ENCODE data around the gene SMCO4.

The SMCO4 gene

GRCh38 chr11:93518081-93518480 is 25.1 kb downstream of the SMCO4 start:
- ChIA-PET CTCF (no interaction called here), POLR2A (no interaction called here)
- TF ChIP-seq ARNT (IDR thresholded peaks at IDR 0.05): no peak
- TF ChIP-seq FOXK2 (IDR thresholded peaks at IDR 0.05): no peak
- TF ChIP-seq ZNF384 (IDR thresholded peaks at IDR 0.05): no peak
- no peak for TF ChIP-seq SUZ12 (IDR thresholded peaks at IDR 0.05)
- TF ChIP-seq CTBP1 (IDR thresholded peaks at IDR 0.05; ENCODE audit: borderline replicate concordance): no peak
- TF ChIP-seq HDGF (IDR thresholded peaks at IDR 0.05; ENCODE audit: borderline replicate concordance): no peak
- TF ChIP-seq L3MBTL2 (conservative IDR thresholded peaks at IDR 0.05): no peak
- no peak for TF ChIP-seq FOXA1 (IDR thresholded peaks at IDR 0.05)
- TF ChIP-seq ELF4 (IDR thresholded peaks at IDR 0.05): no peak
- TF ChIP-seq FOXM1 (IDR thresholded peaks at IDR 0.05; ENCODE audit: borderline replicate concordance): no peak
- no peak for TF ChIP-seq BHLHE40 (IDR thresholded peaks at IDR 0.05; ENCODE audit: borderline replicate concordance)
- TF ChIP-seq, protein P1, sequence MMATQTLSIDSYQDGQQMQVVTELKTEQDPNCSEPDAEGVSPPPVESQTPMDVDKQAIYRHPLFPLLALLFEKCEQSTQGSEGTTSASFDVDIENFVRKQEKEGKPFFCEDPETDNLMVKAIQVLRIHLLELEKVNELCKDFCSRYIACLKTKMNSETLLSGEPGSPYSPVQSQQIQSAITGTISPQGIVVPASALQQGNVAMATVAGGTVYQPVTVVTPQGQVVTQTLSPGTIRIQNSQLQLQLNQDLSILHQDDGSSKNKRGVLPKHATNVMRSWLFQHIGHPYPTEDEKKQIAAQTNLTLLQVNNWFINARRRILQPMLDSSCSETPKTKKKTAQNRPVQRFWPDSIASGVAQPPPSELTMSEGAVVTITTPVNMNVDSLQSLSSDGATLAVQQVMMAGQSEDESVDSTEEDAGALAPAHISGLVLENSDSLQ (IDR thresholded peaks at IDR 0.05): no peak
- TF ChIP-seq NFRKB (IDR thresholded peaks at IDR 0.05): no peak
- no peak for DNase-seq (ENCODE audit: extremely low spot score)

- DNase-seq (ENCODE audit: extremely low spot score): no peak
- no peak for TF ChIP-seq LEF1 (IDR thresholded peaks at IDR 0.05; ENCODE audit: borderline replicate concordance)
- no peak for TF ChIP-seq CTBP1 (IDR thresholded peaks at IDR 0.05; ENCODE audit: borderline replicate concordance)
- no peak for TF ChIP-seq TARDBP (IDR thresholded peaks at IDR 0.05)
- no peak for TF ChIP-seq ELF4 (IDR thresholded peaks at IDR 0.05)
- TF ChIP-seq ZNF384 (IDR thresholded peaks at IDR 0.05): no peak
- TF ChIP-seq SUZ12 (IDR thresholded peaks at IDR 0.05): no peak
- TF ChIP-seq NFRKB (IDR thresholded peaks at IDR 0.05): no peak
- TF ChIP-seq HDGF (IDR thresholded peaks at IDR 0.05; ENCODE audit: borderline replicate concordance): no peak
- TF ChIP-seq ARNT (IDR thresholded peaks at IDR 0.05): no peak
- TF ChIP-seq FOXM1 (IDR thresholded peaks at IDR 0.05; ENCODE audit: borderline replicate concordance): no peak
- ChIA-PET CTCF (no interaction called here), POLR2A (no interaction called here)
These were observed 25.6 kb downstream of the SMCO4 start for GRCh38 chr11:93517611-93518010.

- CTCF ChIA-PET: no interaction called here
- no peak for TF ChIP-seq L3MBTL2 (conservative IDR thresholded peaks at IDR 0.05)
- no peak for TF ChIP-seq NFRKB (IDR thresholded peaks at IDR 0.05)
- TF ChIP-seq ELF4 (IDR thresholded peaks at IDR 0.05): no peak
- no peak for TF ChIP-seq LEF1 (IDR thresholded peaks at IDR 0.05; ENCODE audit: borderline replicate concordance)
- DNase-seq (ENCODE audit: extremely low spot score): no peak
- POLR2A ChIA-PET: no interaction called here
These were observed 26.1 kb downstream of the SMCO4 start for GRCh38 chr11:93517041-93517440.

GRCh38 chr11:93515441-93516025 is 27.7 kb downstream of the SMCO4 start:
- POLR2A ChIA-PET: no interaction called here

DNA sequence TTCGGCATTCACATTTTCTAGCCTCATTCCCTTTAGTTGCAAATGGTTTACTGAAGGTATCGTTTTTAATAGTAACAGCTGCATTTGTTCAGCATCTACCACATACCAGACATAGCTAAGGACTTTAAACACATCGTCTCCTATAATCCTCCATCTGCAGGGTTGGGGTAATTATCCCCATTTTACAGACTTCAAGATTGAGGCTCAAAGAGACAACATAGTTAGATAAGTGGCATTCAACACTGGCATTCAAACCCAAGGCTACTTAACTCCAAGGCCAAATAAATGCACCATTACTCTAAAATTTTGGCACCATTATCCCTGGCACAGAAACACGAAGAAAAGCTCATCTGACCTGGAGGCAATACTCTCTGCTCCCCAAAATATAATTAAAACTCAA is 28.5 kb downstream of the SMCO4 start:
- TF ChIP-seq FOXK2 (IDR thresholded peaks at IDR 0.05): no peak
- TF ChIP-seq ELF4 (IDR thresholded peaks at IDR 0.05): no peak
- no peak for TF ChIP-seq FOXA1 (IDR thresholded peaks at IDR 0.05)
- no peak for TF ChIP-seq NFRKB (IDR thresholded peaks at IDR 0.05)
- TF ChIP-seq ZNF384 (IDR thresholded peaks at IDR 0.05): no peak
- ChIA-PET CTCF (no interaction called here), POLR2A (no interaction called here)
- no peak for DNase-seq (ENCODE audit: extremely low spot score)

More at GRCh38 chr11:93515441-93516025, 27.7 kb downstream of the SMCO4 start:
- CTCF ChIA-PET: no interaction called here
- DNase-seq (ENCODE audit: extremely low spot score): no peak
- TF ChIP-seq, protein P1 (IDR thresholded peaks at IDR 0.05): no peak
- TF ChIP-seq NFRKB (IDR thresholded peaks at IDR 0.05) (no peak), FOXA1 (IDR thresholded peaks at IDR 0.05) (no peak)

GRCh38 chr11:93513772-93514171 is 29.4 kb downstream of the SMCO4 start:
- ChIA-PET CTCF (no interaction called here), POLR2A (no interaction called here)
- no peak for DNase-seq (ENCODE audit: extremely low spot score)
- TF ChIP-seq ELF4 (IDR thresholded peaks at IDR 0.05) (no peak), NFRKB (IDR thresholded peaks at IDR 0.05) (no peak), FOXM1 (IDR thresholded peaks at IDR 0.05; ENCODE audit: borderline replicate concordance) (no peak), FOXK2 (IDR thresholded peaks at IDR 0.05) (no peak), ZNF384 (IDR thresholded peaks at IDR 0.05) (no peak), HDGF (IDR thresholded peaks at IDR 0.05; ENCODE audit: borderline replicate concordance) (no peak), TARDBP (IDR thresholded peaks at IDR 0.05) (no peak), L3MBTL2 (conservative IDR thresholded peaks at IDR 0.05) (no peak), ARNT (IDR thresholded peaks at IDR 0.05) (no peak)
- TF ChIP-seq, protein P1 (IDR thresholded peaks at IDR 0.05): no peak

GRCh38 chr11:93512949-93513667 is 30.1 kb downstream of the SMCO4 start:
- POLR2A ChIA-PET: no interaction called here
- DNase-seq (ENCODE audit: extremely low spot score): no peak
- TF ChIP-seq FOXA1 (IDR thresholded peaks at IDR 0.05) (no peak), ZNF384 (IDR thresholded peaks at IDR 0.05) (no peak), NFRKB (IDR thresholded peaks at IDR 0.05) (no peak), SUZ12 (IDR thresholded peaks at IDR 0.05) (no peak), SP1 (IDR thresholded peaks at IDR 0.05) (no peak), ARNT (IDR thresholded peaks at IDR 0.05) (no peak), FOXK2 (IDR thresholded peaks at IDR 0.05) (no peak), TARDBP (IDR thresholded peaks at IDR 0.05) (no peak), FOXM1 (IDR thresholded peaks at IDR 0.05; ENCODE audit: borderline replicate concordance) (no peak), CTBP1 (IDR thresholded peaks at IDR 0.05; ENCODE audit: borderline replicate concordance) (no peak), BHLHE40 (IDR thresholded peaks at IDR 0.05; ENCODE audit: borderline replicate concordance) (no peak), LEF1 (IDR thresholded peaks at IDR 0.05; ENCODE audit: borderline replicate concordance) (no peak), HDGF (IDR thresholded peaks at IDR 0.05; ENCODE audit: borderline replicate concordance) (no peak), L3MBTL2 (conservative IDR thresholded peaks at IDR 0.05) (no peak), ELF4 (IDR thresholded peaks at IDR 0.05) (no peak)
- TF ChIP-seq, protein P1 (IDR thresholded peaks at IDR 0.05): no peak
- CTCF ChIA-PET: no interaction called here

Data from HEK293T (cell line).